Neural crest cell (in vitro differentiated cells): ENCODE results near the gene TPM2. TPM values are rescaled to one million over a fixed set of nuclear protein-coding genes. Genes with fewer than 3 reads are reported as not detected.

Experiments
- DNase-seq: peaks from one replicate; pipeline ENCODE4 v3.0.0; 2021; ENCODE audit warnings: low read depth, mixed read lengths, low spot score
- H3K27ac Mint-ChIP-seq: one replicate; pipeline ENCODE4 v1.8.0; 2021; ENCODE audit warnings: mild to moderate bottlenecking, mixed read lengths; ENCODE audit not compliant: unreplicated experiment
- H3K27me3 Mint-ChIP-seq: 2 replicates; pipeline ENCODE4 v1.8.0; 2021; ENCODE audit warnings: low read depth, mild to moderate bottlenecking, mixed read lengths
- H3K36me3 Mint-ChIP-seq: 2 replicates; pipeline ENCODE4 v1.8.0; 2021; ENCODE audit warnings: low read depth, mild to moderate bottlenecking, mixed read lengths
- H3K4me1 Mint-ChIP-seq: 2 replicates; pipeline ENCODE4 v1.8.0; 2021; ENCODE audit warnings: mixed read lengths
- H3K4me3 Mint-ChIP-seq: one replicate; pipeline ENCODE4 v1.8.0; 2021; ENCODE audit warnings: mild to moderate bottlenecking, mixed read lengths
- H3K9me3 Mint-ChIP-seq: 2 replicates; pipeline ENCODE4 v1.8.0; 2021; ENCODE audit warnings: mixed read lengths
- total RNA-seq: library from RNA; stranded (reverse); gene quantifications from 2 replicates; pipeline ENCODE4 v1.2.1, GENCODE V29; 2021
- TF ChIP-seq, protein P1 (sequence below): fragments of 200-600 bp; sonication (generic); conservative IDR thresholded peaks from 2 replicates; pipeline ENCODE4 v1.5.0; 2021; ENCODE audit warnings: antibody characterized with exemption, mild to moderate bottlenecking

TPM2 gene
- total RNA-seq, 1 donor from 2014 or later, result 159 TPM

DNA sequence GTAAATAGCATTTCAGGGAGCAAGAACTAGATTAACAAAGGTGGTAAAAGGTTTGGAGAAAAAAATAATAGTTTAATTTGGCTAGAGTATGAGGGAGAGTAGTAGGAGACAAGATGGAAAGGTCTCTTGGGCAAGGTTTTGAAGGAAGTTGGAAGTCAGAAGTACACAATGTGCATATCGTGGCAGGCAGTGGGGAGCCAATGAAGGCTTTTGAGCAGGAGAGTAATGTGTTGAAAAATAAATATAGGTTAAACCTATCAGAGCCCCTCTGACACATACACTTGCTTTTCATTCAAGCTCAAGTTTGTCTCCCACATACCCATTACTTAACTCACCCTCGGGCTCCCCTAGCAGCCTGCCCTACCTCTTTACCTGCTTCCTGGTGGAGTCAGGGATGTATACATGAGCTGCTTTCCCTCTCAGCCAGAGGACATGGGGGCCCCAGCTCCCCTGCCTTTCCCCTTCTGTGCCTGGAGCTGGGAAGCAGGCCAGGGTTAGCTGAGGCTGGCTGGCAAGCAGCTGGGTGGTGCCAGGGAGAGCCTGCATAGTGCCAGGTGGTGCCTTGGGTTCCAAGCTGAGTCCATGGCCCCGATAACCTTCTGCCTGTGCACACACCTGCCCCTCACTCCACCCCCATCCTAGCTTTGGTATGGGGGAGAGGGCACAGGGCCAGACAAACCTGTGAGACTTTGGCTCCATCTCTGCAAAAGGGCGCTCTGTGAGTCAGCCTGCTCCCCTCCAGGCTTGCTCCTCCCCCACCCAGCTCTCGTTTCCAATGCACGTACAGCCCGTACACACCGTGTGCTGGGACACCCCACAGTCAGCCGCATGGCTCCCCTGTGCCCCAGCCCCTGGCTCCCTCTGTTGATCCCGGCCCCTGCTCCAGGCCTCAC, 16.3 kb downstream of the TPM2 start, which contains the start of gene CA9:
Gene CA9 (plus strand): TSS at position 797 of the 893 bp plus-strand sequence. CDS start 32 bp downstream, at position 829.
- Mint-ChIP-seq H3K36me3 (no peaks in the 10 kb centered on the region), H3K27me3 (peaks cover 8% of the 10 kb centered on the region), H3K9me3 (no peaks in the 10 kb centered on the region), H3K27ac (no peak within 1 kb of the TSS), H3K4me1 (peaks cover 11% of the 10 kb centered on the region), H3K4me3 (peak within 1 kb of the TSS; percentile 74)
- no peak for DNase-seq
- TF ChIP-seq, protein P1, sequence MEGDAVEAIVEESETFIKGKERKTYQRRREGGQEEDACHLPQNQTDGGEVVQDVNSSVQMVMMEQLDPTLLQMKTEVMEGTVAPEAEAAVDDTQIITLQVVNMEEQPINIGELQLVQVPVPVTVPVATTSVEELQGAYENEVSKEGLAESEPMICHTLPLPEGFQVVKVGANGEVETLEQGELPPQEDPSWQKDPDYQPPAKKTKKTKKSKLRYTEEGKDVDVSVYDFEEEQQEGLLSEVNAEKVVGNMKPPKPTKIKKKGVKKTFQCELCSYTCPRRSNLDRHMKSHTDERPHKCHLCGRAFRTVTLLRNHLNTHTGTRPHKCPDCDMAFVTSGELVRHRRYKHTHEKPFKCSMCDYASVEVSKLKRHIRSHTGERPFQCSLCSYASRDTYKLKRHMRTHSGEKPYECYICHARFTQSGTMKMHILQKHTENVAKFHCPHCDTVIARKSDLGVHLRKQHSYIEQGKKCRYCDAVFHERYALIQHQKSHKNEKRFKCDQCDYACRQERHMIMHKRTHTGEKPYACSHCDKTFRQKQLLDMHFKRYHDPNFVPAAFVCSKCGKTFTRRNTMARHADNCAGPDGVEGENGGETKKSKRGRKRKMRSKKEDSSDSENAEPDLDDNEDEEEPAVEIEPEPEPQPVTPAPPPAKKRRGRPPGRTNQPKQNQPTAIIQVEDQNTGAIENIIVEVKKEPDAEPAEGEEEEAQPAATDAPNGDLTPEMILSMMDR, result no peak

DNA sequence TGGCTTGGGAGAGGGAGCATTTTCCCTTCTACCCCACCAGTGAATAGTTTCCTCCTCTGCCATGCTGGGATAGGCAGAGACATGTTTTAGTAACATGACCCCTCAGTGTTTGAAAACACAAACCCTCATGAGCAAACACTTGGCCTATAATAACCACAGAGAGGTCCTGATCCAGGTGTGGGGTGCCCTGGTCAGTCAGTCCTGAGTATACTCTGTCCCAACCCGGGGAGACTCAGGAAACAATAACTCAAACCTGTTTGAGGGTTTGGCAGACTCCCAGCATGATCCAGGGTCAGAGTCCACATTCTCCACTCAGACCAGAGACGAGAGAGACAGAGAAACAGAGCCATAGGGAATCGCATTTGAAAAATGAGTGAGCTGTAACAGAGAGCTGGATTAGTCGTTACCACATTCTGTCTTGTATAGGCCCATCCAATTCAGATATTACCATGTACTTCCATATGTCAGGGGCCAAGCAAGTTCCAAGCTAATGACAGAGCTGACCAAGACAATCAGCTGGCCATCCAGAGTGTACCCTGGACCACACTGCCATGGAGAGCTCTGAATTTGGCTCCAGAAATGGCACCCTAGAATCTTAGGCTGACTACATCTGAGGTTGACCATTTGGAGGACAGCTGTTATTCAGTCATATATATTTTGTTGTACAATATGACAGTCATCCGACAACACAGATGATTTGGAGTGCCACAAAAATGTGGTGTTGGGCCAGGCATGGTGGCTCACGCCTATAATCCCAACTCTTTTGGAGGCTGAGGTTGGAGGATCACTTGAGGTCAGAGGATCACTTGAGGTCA, 20.2 kb downstream of the TPM2 start:
- Mint-ChIP-seq H3K27me3 (peaks cover 3% of the 10 kb centered on the region), H3K4me3 (peak overlapping the region; percentile 6), H3K9me3 (no peaks in the 10 kb centered on the region), H3K27ac (peak overlapping the region; percentile 23), H3K4me1 (peaks cover 11% of the 10 kb centered on the region), H3K36me3 (no peaks in the 10 kb centered on the region)
- DNase-seq, result no peak
- TF ChIP-seq, protein P1, result no peak

DNA sequence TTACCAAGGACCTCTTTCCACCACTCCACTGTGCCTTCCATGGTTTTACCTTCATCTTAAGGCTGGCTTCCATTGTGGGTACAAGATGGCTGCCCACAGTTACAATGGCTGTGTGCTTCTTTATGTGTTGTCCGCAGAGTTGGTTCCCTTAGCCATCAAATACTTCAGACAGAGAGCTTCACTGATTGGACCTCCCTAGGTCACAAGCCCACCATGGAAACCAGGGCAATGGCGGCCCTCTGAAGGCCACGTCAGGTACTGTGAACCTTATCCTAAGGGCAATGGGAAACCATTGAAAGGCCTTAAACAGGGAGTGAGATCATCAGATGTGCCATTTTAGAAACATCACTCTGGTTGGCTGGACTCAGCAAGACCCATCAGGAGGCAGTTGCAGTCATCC, 21.8 kb downstream of the TPM2 start:
- DNase-seq, result no peak
- H3K4me1 Mint-ChIP-seq, result peaks cover 24% of the 10 kb centered on the region
- no peaks in the 10 kb centered on the region for H3K9me3 Mint-ChIP-seq
- H3K4me3 Mint-ChIP-seq, result no peak overlapping the region
- H3K36me3 Mint-ChIP-seq, result no peaks in the 10 kb centered on the region
- TF ChIP-seq, protein P1, result no peak
- no peak overlapping the region for H3K27ac Mint-ChIP-seq
- no peaks in the 10 kb centered on the region for H3K27me3 Mint-ChIP-seq

DNA sequence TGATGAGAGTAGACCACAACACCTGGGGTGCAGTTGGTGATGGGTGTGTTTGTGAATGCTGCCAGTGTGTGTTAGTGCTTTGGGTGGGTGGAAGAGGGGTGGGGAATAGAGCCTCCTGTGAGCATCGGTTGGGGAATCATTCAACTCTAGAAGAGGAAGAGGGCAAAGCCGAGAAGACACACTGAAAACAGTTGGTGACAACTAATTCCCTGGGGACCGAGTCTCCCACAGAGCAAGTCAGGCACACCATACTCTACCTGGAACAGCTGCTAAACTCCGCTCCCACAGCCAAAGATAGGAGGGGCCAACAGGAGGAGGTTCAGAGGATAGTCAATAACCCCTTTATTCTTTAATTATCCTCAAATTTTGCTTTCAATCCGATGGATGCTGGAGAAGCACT, 23.2 kb downstream of the TPM2 start:
- Mint-ChIP-seq H3K27me3 (no peaks in the 10 kb centered on the region), H3K27ac (no peak overlapping the region)

DNA sequence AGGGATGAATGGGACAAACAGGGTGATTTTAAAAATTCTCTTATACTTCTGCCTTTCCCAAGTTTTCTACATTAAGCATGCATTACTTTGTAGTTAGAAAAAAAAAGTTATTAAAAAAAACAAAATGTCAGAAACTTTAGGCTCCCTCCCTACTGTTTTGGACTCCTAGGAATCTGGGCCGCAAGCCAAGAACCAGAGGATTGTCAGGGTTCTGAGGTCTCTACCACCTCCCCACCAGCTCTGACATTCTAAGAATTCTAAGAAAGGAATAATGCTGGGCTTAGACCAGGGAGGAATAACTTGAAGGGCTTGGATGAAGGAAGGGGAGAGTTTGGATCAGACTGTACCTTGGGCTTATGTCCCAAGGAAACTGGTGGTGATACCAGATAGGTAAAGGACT, 23.7 kb downstream of the TPM2 start:
- TF ChIP-seq, protein P1, result no peak
- Mint-ChIP-seq H3K4me3 (peak overlapping the region; percentile 29), H3K27me3 (no peaks in the 10 kb centered on the region), H3K27ac (no peak overlapping the region), H3K36me3 (peaks cover 3% of the 10 kb centered on the region), H3K4me1 (peaks cover 37% of the 10 kb centered on the region), H3K9me3 (no peaks in the 10 kb centered on the region)
- no peak for DNase-seq

More for the DNA sequence above, 23.2 kb downstream of the TPM2 start:
- peaks cover 35% of the 10 kb centered on the region for H3K4me1 Mint-ChIP-seq
- TF ChIP-seq, protein P1, result no peak
- H3K4me3 Mint-ChIP-seq, result no peak overlapping the region
- DNase-seq, result no peak
- peaks cover 3% of the 10 kb centered on the region for H3K36me3 Mint-ChIP-seq
- H3K9me3 Mint-ChIP-seq, result no peaks in the 10 kb centered on the region
